Measurements from ENCODE around the gene FBXL15.
A peak's percentile ranks its signal among the peaks of the same experiment; 100 is the strongest.

The FBXL15 gene

DNA sequence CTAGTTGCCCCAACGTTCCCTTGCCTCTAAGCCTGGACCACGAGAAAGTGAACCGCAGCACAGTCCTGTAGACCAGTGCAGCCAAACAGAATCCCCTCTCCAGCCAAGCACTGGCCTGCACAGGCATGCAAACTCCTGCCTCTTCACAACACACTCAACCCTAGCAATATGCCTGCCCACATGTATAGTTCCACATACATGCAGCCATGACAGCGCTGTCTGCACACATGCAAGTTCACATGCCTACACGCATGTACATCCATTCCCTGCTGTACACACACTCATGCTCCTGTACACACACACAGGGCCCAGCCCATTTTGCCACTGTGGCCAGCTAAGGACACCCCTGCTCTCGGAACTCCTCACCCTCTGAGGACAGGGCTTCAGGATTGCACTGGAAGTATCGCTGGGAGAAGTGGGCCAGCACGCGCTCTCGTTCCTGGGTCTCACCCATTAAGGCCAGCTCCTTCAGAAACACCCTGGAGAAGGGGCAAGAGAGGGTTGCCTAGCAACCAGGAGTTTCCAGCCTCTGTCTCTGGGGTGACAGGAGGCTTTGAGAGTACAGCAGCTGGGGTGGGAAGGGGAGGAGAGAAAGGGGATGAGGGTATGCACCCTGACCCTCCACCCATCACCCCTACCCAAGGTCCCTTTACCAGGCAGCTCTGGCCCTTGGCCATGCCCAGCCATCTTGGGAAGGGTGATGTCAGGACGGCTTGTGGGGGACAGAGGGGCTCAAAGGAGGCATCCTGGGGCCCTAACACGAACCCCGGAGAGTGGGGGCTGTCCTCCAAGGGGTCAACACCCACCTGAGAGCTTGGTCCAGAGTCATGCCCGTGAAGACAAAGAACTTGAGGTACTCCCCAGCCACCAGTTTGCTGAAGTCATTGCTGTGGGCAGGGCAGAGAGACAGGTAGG is 9.0 kb upstream of the FBXL15 start:
- DNase-seq: no peak

DNA sequence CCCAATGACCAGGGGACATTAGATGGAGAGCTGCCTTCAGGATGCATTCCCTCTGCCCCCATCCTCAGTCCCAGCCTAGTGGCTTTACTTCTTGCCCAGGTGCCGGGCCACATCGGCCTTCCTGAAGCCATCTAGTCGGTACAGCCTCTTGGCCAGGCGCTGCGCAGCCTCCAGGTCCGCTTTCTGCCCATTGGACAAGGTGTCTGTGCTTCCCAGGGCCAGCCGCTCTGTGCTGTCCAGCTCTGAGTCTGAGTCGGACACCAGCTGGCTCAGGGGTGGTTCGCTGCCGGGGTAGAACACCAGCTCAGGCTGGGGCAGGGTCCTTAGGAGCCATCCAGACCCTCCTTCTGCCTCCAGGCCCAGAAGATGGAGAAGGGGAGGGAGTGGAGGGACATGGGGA is 8.3 kb upstream of the FBXL15 start:
- no peak for DNase-seq

DNA sequence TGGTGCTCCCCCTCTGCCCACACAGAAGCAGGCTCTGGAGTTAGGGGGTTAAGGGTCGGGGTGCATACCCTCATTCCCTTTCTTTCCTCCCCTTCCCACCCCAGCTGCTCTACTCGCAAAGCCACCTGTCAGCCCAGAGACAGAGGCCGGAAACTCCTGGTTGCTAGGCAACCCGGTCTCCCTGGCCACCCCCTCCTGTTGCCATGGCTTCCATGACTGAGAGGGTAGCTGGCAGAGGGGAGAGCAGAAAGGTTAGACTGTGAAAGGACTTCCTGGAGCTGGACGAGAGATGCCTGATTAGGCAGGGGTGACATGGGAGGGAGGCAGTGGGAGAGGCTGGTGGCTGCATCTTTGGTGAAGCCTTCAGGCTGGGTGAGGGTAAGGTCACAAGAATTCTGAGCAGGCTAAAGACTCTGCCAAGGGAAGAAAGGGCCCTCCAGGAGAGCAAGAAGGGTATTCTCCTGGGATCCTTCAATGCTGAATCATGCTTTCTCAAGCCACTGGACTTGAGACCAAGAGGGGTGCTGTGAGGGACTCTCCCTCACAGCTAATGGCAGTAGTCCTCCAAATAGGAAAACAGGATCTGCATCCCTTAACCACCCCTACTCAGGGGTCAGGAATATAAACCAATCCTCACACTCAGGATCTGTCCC is 7.5 kb upstream of the FBXL15 start:
- peak in 1 of 2 experiments; percentile 47 for DNase-seq

DNA sequence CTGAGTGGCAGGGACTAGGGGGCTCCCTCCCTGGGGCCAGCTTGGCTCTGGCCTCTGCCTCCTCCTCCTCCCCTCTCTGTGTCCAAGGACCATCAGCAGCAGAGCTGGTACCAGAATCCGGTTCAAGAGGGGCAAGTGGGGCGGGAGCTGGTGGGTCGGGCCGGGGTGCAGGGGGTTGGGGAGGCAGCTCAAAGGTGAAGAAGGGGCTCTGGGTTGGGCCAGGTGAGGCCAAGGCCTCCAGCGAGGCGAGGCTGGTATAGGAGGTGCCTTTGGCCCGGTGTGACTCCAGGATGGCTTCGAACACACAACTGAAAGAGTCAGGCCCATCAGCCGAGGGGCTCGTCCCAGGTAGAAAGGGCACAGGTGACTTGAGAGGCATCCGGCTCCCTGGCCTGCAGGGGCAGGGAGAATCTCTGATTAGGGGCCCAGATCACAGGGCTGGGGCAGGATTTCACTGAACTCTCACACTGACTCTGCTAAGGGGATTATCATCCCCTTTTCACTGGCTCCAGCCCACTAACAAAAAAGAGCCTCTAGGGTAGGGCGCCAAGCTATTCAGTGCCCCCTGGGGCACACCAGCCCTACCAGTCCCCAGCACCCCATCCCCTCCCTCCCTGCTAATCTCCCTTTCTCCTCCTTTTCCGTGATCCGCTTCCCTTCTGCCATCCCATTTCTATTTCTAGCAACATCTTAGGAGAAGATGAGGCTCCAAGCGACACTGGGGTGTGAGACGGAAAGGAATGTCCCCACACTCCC is 6.7 kb upstream of the FBXL15 start:
- DNase-seq: no peak

DNA sequence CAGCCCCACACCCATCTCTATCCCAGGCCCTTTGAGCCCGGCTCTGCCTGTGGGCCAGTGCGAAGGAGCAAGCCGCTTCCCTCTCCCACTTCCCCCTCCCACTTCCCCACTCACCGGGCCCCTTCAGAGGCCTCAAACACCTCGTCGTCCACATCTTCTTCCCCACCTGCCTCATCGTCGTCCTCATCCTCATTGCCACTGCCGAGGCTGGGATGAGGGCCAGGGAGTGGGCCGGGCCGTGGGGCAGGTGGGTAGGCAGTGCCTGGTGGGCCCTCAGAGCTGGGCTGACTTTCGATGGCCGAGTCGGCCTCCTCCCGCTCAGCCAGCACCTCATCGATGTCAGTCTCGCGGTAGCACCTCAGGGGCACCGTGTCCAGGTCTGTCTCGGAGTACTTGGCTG is 5.9 kb upstream of the FBXL15 start:
- no peak for DNase-seq

DNA sequence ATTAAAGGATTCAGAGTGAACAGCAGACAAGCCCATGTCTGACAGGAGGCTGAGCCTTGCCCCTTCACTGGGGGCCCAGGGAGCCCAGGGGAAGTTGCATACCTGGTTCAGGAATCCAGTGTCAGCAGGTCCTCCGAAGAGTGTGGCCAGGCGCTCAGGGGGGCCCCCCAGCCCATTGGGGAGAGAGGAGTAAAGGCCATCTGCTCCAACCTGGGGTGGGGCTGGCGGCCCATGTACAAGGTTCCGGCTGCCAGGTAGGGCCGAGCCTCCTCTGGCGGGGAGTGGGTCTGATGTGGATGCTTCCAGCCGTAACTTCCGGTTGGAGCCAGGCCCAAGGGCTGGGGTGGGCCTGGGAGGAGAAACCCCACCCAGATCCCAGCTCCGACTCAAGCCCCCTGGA is 4.4 kb upstream of the FBXL15 start:
- DNase-seq: no peak

DNA sequence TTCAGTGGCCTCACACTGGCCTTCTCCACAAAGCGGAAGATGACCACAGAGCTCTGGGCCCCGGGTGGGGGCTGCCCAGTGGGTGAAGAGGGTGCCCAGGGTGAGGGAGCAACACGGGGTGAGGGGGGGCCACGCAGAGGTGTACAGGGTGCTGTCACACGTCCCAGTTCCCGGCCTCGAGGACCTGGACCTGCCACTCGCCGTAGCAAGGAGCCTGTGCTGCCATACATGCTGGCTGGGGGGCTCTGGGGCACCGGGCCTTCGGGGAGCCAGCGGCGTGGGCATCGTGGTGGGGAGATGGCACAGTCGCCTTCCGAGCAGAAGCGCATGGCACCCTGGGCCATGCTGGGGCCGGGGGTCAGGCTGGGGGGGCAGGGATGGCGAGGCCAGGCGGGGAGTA is 3.9 kb upstream of the FBXL15 start:
- DNase-seq: no peak

DNA sequence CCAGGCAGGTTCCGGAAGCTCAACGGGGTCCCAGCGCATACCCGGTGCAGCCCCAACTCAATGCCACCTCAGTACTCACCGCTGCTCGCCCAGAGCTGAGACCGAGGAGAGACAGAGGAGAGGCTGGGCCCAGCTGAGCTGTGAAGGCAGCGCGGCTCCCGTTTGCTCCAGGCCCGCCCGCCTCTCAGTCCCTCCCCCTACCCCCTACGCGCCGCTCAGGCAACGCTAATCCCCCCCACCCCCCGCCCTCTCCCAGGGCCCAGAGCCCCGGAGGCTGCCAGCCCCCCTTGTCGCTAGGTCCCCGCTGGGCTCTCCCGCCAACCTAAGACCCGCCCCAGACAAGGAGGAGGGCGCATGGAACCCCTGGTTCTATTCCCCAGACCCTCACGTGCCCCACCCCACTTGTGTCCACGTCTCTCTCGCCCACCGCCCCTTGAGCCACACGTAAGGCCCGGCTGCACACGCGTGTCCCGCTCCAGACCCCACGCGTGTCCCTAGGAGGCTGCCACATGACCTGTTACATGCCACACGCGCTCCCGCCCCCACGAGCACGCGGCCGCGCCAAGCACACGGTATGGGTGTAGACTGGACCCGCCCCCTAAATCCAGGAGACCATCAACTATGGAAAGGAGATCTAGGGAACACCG is 1.9 kb upstream of the FBXL15 start, which contains the start of gene PSD:
TSS of gene PSD (minus strand) at position 164 of the 647 bp plus-strand sequence. CDS start 1,747 bp downstream, outside the sequence.
- DNase-seq: no peak

DNA sequence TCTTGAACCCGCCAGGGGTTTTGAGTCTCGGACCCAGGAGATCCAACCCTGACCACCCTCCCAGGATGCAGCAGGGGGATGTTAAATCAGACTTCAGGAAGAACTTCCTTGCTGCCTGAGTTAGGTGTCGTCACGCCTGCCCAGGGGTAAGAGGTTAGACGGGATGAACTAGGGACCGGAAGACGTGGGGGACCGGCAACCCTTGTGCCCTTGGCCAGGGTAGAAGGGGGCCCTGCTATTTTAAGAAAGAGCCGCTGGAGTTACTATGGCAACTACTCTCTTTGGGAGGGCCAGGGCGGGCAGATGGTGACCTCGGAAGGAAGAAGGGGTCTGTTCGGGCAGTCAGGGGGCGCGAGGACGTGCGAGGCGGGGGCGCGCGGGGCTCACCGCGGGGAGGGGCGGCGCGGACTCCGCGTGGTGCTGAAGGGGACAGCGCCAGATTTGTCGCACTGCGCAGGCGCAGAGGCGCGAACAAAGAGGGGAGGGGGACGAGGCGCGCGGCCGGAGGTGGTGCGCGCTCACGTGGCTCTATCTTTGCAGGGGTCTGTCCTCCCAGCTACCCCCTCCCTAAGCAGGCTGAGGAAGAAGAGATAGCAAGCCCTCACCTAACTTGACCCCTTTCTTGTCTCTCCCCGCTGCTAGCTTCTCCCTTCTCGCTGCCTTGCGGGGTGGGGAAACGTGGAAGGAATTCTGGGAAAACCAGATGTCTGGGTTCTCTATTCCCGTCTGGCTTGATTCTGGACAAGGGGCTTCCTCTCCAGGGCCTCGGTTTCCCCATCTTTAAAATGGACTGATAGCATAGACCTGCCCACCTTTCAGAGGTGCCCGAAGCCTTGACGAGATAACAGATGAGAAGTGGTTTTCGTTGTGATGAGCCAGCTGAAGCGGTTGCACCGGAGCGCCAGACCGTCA is 1.1 kb upstream of the FBXL15 start:
- DNase-seq: peak; percentile 72 to 73

DNA sequence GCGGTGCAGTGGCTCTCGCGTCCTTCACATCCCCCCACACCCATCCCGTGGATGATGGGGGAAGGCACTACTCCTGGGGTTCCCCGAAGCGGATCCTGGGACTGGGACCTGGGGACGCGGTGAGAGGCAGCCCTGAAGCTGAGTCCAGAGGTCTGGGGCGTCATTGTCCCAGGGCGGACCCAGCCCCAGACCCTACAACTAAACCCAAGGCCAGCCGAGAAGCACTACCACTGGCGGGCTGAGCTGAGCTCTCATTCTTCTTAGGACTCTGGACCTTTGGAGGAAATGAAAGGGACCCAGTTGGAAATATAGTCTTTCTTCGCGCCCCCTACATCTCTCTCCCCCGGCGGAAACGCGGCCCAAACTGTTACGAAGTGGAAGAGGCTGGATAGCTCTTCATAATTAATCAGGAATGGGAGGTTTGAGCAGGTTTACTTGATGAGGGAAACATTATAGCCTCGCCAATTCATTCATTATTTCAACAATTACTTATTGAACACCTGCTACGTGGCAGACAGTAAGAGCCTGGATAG is 389 bp upstream of the FBXL15 start:
- no peak for DNase-seq

DNA sequence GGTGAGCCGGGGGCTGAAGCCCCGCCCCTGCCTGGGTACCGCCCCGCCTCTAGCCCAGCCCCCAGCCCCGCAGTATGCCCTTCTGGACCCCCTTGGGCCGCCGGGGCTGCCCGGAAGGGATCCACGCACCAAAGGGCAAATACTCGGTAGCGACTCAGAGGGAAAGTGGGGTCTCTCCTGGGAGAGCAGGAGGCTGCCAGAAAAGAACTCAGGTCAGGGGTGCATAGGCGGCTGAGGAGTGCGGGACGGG is 796 bp downstream of the FBXL15 start:
- no peak for DNase-seq

DNA sequence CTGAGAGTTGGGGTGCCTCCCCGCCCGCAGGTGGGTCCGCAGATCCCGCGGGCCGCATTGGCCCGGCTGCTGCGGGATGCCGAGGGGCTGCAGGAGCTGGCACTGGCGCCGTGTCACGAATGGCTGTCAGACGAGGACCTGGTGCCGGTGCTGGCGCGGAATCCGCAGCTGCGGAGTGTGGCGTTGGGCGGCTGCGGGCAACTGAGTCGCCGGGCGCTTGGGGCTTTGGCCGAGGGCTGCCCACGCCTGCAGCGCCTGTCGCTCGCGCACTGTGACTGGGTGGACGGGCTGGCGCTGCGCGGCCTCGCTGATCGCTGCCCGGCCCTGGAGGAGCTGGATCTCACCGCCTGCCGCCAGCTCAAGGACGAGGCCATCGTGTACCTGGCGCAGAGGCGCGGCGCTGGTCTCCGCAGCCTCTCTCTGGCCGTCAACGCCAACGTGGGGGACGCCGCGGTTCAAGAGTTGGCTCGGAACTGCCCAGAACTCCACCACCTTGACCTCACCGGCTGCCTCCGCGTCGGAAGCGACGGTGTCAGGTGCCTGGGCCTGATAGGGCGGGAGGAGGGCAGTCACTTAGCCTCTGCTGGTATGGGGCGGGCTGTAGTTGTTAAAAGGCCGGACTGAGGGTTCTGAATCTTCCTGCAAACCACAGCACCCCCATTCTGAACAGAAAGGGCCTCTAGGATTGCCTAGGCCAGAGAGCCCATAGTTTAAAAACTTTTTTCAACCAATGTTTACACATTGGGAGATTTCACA is 1.3 kb downstream of the FBXL15 start:
- DNase-seq: peak in 1 of 2 experiments; percentile 43

DNA sequence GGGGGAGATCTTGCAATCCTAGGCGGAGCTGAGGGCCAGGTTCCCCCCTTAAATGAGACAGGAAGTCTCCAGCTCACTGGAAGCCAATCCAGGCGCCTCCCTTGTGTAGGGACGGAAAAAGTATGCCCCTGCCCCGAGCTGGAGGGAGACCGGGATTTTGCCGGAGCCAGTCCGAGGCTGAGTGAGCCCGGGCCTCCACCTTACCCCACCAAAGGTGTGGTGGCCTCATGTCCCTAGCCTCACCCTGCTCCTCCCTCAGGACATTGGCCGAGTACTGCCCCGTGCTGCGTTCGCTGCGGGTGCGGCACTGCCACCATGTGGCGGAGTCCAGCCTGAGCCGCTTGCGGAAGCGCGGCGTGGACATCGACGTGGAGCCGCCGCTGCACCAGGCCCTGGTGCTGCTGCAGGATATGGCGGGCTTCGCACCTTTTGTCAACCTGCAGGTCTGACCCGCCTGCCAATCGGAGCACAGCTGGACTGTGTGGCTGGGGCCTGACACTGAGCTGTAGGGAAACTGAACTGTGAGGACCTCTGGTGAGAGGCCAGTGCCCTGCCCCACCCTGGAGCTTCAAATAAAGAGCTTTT is 2.0 kb downstream of the FBXL15 start:
- peak; percentile 66 to 73 for DNase-seq

DNA sequence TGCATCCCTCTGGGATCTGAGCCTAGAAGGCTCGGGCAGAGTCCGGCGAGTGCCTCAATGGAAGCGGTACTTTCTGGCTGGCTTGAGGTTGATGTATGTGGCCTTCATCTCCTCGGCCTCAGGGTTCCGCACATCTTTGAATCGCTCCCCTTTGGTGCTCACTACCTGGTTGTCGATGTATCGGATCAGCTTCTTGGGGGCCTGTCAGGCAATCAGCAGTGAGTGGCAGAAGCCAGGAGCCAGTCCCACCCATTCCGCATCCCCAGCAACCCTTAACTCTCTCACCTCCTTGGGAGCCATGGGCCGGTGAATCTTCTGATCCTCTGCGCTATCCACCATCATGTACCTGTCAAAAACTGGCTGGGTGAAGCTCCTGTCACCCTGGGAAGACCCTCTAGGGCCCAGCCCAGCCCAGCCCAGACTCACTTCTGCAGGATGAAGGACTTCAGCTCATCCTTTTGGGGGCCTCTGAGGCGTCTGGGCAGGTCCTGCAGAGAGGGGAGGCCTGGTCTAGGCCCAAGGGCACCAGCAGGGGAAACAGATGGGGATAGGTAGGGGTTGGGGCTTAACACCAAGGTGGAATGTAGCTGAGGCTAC is 2.8 kb downstream of the FBXL15 start:
- no peak for DNase-seq

DNA sequence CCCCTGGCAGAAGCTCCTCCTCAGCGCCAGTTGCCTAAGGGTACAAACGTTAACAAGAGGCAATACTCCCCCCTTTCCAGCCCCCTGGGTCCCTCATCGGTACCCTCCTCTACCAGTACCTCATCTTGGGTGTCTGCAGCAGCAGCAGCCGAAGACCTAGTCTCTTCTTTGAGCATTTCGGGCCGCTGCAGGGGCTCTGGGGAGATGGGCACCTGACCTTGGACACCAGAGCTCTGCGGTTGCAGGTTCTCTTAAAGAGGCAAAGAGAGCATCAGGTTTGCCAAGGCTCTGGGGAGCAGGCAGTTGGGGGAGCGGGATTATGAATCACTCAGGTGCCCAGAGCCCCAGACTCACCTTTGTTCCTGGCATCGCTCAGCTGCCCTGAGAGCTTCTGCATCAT is 3.5 kb downstream of the FBXL15 start:
- no peak for DNase-seq

DNA sequence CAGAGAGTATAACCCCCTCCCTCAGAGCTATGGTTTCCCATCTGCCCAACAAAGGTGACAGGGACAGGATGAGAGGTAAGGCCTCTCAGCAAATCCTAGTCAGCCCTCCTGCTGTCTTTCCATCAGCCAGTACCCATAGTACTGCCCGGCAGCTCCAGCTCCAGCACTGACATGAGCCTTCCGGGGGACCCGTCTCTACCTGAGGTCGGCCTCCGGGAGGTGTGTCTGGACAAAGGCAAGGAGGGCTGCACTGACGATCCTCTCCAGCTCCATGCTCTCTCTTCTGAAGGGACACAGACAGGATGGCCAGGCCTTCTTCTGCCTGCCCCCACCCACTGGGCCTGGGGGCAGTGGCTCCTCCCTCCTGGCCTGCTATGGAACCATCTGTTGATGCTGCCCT is 4.3 kb downstream of the FBXL15 start:
- DNase-seq: no peak

DNA sequence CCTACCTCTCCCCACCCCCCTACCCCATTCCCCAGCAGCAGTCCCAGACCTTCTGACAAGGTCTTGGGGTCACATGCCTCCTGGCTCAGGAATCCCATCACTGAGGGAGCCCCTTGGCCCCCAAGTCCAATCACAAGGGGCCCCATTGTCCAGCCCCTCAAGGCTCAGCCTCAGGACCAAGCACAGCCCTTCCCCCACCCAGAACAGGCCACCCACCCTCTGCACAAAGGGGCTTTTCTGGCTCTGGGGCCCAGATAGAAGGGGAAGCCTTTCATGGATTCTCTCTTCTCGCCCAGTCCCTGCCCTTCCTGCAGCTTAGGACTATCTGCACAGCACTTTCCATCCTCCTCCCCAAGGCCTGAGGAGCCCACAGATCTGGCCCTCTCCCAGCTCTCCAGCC is 4.8 kb downstream of the FBXL15 start:
- no peak for DNase-seq

DNA sequence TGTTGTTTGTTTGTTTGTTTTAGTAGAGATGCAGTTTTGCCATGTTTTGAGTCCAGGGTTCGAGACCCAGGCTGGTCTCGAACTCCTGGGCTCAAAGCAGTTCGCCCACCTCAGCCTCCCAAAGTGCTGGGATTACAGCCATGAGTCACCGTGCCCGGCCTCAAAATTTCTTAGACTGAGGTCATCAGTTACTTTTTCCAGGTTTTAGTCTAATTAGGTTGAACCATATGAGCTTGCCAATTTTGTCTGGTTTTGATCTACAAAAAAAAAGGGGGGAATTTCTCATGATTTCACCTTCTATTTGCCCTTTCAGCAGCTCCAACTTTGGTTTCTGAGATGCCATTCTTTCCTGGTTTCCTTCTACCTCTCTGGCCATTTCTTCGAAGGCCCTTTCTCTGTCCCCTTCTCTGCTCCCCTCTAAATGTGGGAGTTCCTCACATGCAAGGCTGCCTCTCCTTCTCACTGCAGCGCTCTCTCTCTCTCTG is 6.2 kb downstream of the FBXL15 start:
- DNase-seq: no peak

DNA sequence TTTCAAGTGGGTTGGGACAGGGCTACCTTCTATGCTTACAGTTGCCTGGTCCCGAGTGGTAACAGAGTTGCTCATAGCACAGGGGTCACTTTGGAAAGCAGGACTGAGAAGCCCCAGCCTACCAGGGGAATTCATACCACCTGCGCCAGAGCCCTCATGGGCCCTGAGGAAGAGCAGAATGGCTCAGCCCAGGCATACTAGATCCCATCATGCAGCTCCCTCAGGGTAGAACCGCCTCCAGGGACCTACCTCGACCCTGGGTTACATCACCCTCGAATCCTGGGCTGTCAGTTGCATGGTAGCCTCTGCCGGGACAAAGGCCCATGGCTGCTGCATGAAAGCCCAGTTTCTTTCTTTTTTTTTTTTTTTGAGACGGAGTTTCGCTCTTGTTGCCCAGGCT is 8.8 kb downstream of the FBXL15 start:
- DNase-seq: no peak

DNA sequence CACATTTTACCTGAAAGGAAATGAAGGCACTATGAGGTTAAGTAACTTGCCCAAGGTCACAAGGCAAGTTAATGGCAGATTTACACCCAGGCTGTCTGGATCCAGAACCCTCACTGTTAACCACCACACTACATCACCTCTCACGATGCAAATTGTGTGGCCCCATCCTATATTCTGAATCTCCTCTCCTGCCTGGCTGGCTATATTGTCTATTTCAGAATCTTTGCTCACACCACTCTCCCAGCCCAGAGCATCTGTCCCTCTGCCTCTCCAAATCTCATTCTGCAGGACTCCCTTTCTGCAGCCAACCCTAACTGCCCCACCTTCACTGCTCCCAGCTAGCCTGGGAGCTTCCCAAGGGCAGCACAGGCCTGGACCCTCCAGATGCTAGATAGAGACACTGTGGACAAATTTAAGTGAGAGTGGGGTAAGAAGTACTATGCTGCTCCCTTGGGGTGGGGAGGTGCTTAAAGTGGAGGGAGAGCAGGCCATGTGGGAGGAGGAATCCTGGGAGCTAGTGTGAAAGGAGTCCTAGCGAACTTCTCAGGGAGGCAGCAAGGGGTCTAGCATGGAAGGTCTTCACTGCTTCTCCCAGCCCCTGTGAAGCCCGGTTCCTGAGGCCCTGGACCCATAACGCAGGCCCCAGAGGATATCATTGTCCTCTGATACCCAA is 11.0 kb downstream of the FBXL15 start:
- no peak for DNase-seq
